Adipocyte (in vitro differentiated cells): Measurements from ENCODE around the gene IGF2BP1.
"Not testable (repeated sequence)": the region's sequence is repeated elsewhere in the genome, so short reads cannot be mapped to it uniquely, and the experiment has no call there.

Source experiments
- DNase-seq: peaks from one replicate; pipeline ENCODE4 v3.0.0-alpha.2; 2015; ENCODE audit warnings: low read depth
- H3K27me3 ChIP-seq: replicated peaks from 2 replicates; pipeline ENCODE4 v1.7.0; 2013; ENCODE audit warnings: mild to moderate bottlenecking, low read length, moderate library complexity; ENCODE audit not compliant: control insufficient read depth, insufficient read depth
- H3K36me3 ChIP-seq: 2 replicates; pipeline ENCODE4 v1.7.0; 2013; ENCODE audit warnings: low read length, mild to moderate bottlenecking, moderate library complexity; ENCODE audit not compliant: control insufficient read depth, insufficient read depth, severe bottlenecking
- H3K4me1 ChIP-seq: 2 replicates; pipeline ENCODE4 v1.7.0; 2013; ENCODE audit warnings: mild to moderate bottlenecking, low read length, moderate library complexity; ENCODE audit not compliant: control insufficient read depth, insufficient read depth
- H3K4me3 ChIP-seq: 2 replicates; pipeline ENCODE4 v1.7.0; 2013; ENCODE audit warnings: mild to moderate bottlenecking, low read length, moderate library complexity
- H3K9ac ChIP-seq: 2 replicates; pipeline ENCODE4 v1.7.0; 2013; ENCODE audit warnings: mild to moderate bottlenecking, low read length, moderate library complexity
- H3K9me3 ChIP-seq: 2 replicates; pipeline ENCODE4 v1.7.0; 2013; ENCODE audit warnings: mild to moderate bottlenecking, low read length, moderate library complexity; ENCODE audit not compliant: control insufficient read depth

The IGF2BP1 gene

GRCh38 chr17:49022391-49022941 is 25.3 kb downstream of the IGF2BP1 start:
- Histone ChIP-seq H3K4me1 (peaks cover 22% of the 10 kb centered on the region), H3K9me3 (no peaks in the 10 kb centered on the region), H3K27me3 (no peaks in the 10 kb centered on the region), H3K4me3 (no peak overlapping the region), H3K36me3 (no peaks in the 10 kb centered on the region), H3K9ac (peak overlapping the region; percentile 9)
- peak; percentile 71 for DNase-seq

GRCh38 chr17:49024523-49024922 is 27.3 kb downstream of the IGF2BP1 start:
- H3K9ac ChIP-seq: no peak overlapping the region
- no peaks in the 10 kb centered on the region for H3K27me3 ChIP-seq
- peaks cover 13% of the 10 kb centered on the region for H3K4me1 ChIP-seq
- no peak for DNase-seq
- H3K36me3 ChIP-seq: peaks cover 4% of the 10 kb centered on the region
- H3K4me3 ChIP-seq: no peak overlapping the region
- no peaks in the 10 kb centered on the region for H3K9me3 ChIP-seq

- H3K4me1 ChIP-seq: peaks cover 12% of the 10 kb centered on the region
- not testable (repeated sequence) for H3K9me3 ChIP-seq, H3K4me3 ChIP-seq, H3K36me3 ChIP-seq, H3K27me3 ChIP-seq, DNase-seq, H3K9ac ChIP-seq
Measured at GRCh38 chr17:49026447-49026846, 29.3 kb downstream of the IGF2BP1 start.

DNA sequence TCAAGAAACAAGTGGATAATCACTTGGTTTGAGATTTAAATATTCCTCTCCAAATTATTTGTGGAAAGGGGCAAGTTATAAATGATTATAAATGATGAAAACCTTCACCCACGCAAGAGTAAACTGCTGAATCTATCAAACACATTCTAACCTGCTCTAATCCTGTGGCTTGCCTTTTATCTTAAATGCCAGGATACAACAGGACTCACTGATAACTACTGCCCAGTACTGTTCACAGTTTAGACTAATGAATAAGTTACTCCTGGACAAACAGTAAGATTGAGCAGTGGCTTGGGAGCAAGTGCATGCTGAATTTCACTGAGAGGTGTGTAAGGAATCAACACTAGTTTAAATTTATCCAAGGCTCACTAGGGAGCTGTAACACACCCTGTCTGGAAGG is 31.1 kb downstream of the IGF2BP1 start:
- Histone ChIP-seq H3K9me3 (no peaks in the 10 kb centered on the region), H3K4me3 (no peak overlapping the region), H3K27me3 (no peaks in the 10 kb centered on the region), H3K36me3 (peaks cover 4% of the 10 kb centered on the region), H3K4me1 (no peaks in the 10 kb centered on the region), H3K9ac (no peak overlapping the region)
- DNase-seq: no peak

DNA sequence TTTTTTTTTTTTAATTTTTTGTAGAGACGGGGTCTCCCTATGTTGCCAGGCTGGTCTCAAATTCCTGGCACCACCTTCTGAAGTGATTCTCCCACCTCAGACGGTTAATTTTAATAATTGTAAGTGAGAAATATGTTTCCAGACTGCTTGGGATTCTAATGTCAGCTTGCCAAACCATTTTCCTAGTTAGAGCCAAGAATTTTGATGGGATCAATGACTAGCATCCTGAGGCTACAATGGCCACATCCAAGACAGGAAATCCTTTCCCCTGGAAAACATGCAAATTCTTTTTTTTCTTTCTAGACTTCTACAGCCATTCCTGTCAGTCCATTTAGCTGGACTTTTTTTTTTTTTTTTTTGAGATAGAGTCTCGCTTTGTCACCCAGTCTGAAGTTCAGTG is 32.6 kb downstream of the IGF2BP1 start:
- H3K4me3 ChIP-seq: no peak overlapping the region
- H3K4me1 ChIP-seq: no peaks in the 10 kb centered on the region
- H3K27me3 ChIP-seq: no peaks in the 10 kb centered on the region
- no peak for DNase-seq
- H3K36me3 ChIP-seq: peaks cover 4% of the 10 kb centered on the region
- H3K9ac ChIP-seq: no peak overlapping the region
- H3K9me3 ChIP-seq: no peaks in the 10 kb centered on the region

DNA sequence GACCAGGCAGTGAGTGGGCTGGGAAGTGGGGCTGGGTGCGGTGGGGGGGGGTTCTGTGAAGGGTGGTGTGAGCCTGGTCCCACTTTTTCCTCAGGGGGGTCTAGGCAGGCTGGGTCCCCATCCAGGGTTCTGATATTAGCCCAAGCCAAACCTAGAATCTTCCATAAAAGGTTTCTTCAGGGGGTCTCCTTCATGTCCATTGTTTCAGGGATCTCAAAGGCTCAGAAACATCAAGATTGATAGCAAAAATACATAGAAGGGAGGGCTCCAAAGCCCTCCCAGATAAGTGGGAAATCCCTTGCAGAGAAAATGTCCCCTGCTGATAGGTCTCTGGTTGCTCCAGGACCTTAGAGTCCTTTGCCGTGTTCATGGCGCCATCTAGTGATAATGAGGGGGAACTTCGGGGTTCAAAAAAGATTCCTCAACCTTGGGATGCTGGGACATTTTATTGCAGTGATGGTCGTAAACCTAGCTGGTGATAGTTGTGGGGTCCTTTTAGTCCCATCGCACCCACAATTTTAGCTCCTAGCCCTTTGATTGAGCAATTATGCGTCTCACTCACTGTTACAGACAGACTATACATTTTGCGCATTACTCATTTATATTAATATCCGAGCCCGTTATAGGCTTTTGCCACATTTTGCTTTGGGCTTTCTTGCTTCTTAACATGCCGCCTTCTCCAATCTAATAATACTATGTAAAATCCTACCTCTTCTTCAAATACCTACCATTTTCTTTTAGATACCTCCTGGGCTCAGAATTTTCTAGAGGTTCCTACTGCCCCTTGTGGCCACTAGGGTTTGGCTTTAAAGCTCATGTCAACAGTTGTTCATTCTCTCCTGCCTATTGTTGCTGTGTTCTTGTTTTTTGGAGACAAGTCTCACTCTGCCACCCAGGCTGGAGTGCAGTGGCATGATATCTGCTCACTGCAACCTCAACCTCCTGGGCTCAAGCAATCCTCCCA is 35.1 kb downstream of the IGF2BP1 start:
- Histone ChIP-seq H3K27me3 (no peaks in the 10 kb centered on the region), H3K36me3 (peaks cover 4% of the 10 kb centered on the region), H3K4me3 (no peak overlapping the region), H3K9ac (no peak overlapping the region), H3K9me3 (no peaks in the 10 kb centered on the region), H3K4me1 (no peaks in the 10 kb centered on the region)
- peak; percentile 91 for DNase-seq

- DNase-seq: peak; percentile 75
- no peaks in the 10 kb centered on the region for H3K4me1 ChIP-seq
- H3K4me3 ChIP-seq: peak overlapping the region; percentile 74
- H3K27me3 ChIP-seq: no peaks in the 10 kb centered on the region
- H3K9ac ChIP-seq: peak overlapping the region; percentile 72
- H3K9me3 ChIP-seq: no peaks in the 10 kb centered on the region
- no peaks in the 10 kb centered on the region for H3K36me3 ChIP-seq
Measured at GRCh38 chr17:49035470-49036269, 38.5 kb downstream of the IGF2BP1 start.

- no peak overlapping the region for H3K9ac ChIP-seq
- H3K4me1 ChIP-seq: no peaks in the 10 kb centered on the region
- H3K4me3 ChIP-seq: no peak overlapping the region
- H3K27me3 ChIP-seq: no peaks in the 10 kb centered on the region
- no peaks in the 10 kb centered on the region for H3K9me3 ChIP-seq
- H3K36me3 ChIP-seq: no peaks in the 10 kb centered on the region
- DNase-seq: no peak
Measured at GRCh38 chr17:49036270-49036626, 39.1 kb downstream of the IGF2BP1 start.

DNA sequence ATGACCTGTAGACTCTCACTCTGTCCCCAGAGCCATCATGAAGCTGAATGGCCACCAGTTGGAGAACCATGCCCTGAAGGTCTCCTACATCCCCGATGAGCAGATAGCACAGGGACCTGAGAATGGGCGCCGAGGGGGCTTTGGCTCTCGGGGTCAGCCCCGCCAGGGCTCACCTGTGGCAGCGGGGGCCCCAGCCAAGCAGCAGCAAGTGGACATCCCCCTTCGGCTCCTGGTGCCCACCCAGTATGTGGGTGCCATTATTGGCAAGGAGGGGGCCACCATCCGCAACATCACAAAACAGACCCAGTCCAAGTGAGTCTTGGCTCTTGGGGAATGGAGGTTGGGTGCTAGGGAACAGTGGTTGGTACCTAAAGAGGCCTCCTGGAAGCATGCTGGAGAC is 41.0 kb downstream of the IGF2BP1 start:
- Histone ChIP-seq H3K4me3 (no peak overlapping the region), H3K36me3 (peaks cover 4% of the 10 kb centered on the region), H3K9ac (no peak overlapping the region), H3K27me3 (no peaks in the 10 kb centered on the region), H3K9me3 (no peaks in the 10 kb centered on the region), H3K4me1 (no peaks in the 10 kb centered on the region)
- no peak for DNase-seq

DNA sequence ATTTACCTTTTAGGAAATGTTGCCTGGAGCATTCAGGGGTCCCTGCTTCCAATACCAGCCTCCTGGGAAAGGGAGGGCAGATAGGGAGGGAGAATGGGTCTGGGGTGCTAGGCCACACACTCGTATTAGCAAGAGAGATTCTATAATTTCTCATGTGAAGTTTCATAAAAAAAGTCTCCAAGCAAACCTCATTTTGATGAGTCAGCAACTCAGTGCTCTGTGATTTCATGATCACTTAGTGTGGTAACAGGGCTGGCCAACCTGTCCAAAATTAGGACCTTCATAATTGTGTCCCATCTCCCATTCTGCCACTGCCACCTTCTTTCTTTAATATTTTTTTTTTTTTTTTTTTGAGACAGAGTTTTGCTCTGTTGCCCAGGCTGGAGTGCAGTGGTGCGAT is 41.4 kb downstream of the IGF2BP1 start:
- Histone ChIP-seq H3K9ac (no peak overlapping the region), H3K4me1 (no peaks in the 10 kb centered on the region), H3K27me3 (no peaks in the 10 kb centered on the region), H3K4me3 (no peak overlapping the region), H3K36me3 (peaks cover 7% of the 10 kb centered on the region), H3K9me3 (no peaks in the 10 kb centered on the region)
- DNase-seq: no peak

DNA sequence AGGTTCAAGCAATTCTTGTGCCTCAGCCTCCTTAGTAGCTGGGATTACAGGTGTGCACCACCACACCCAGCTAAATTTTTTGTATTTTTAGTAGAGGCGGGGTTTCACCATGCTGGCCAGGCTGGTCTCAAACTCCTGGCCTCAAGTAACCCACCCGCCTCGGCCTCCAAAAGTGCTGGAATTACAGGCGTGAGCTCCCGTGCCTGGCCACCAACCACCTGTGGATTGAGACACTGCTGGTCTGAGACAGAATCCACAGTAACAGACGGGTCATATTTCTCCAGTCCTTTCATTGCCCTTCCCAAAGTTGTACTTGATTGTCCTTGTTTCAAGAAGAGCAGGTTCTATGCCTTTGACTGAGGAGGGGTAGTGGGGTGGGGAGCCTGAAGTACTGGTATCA is 42.3 kb downstream of the IGF2BP1 start:
- not testable (repeated sequence) for H3K9ac ChIP-seq, H3K27me3 ChIP-seq, H3K4me1 ChIP-seq, H3K9me3 ChIP-seq, H3K4me3 ChIP-seq, H3K36me3 ChIP-seq, DNase-seq
